C4-2B (cell line): ENCODE data around the gene ARHGEF28.

Experiments used
- ZFX ChIP-seq: fragments of 450-650 bp; IDR thresholded peaks from 2 replicates; pipeline ENCODE4 v1.6.1; 2017
- TF ChIP-seq, protein P1 (sequence below): fragments of 450-650 bp; conservative IDR thresholded peaks from 2 replicates; pipeline ENCODE4 v1.5.1; 2017; ENCODE audit warnings: mild to moderate bottlenecking

DNA sequence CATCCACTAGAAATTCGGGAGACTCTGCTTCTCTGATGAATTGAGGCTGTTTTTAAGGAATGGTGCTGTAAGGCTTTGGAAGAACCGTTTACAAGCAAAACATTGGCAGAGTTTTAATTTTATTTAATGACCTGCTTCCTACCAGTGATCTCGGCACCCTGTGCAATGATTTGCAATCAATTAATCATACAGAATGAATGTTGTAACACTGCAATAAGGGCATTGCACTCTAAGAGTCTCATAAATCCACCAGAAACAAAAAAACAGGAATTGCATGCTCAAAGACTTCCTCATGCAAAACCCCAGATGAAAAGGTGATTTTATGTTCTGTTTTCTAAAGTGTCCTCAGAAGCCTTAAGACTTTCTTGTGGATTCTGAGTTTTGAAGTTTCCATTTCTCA, 295.7 kb downstream of the ARHGEF28 start:
- TF ChIP-seq, protein P1, sequence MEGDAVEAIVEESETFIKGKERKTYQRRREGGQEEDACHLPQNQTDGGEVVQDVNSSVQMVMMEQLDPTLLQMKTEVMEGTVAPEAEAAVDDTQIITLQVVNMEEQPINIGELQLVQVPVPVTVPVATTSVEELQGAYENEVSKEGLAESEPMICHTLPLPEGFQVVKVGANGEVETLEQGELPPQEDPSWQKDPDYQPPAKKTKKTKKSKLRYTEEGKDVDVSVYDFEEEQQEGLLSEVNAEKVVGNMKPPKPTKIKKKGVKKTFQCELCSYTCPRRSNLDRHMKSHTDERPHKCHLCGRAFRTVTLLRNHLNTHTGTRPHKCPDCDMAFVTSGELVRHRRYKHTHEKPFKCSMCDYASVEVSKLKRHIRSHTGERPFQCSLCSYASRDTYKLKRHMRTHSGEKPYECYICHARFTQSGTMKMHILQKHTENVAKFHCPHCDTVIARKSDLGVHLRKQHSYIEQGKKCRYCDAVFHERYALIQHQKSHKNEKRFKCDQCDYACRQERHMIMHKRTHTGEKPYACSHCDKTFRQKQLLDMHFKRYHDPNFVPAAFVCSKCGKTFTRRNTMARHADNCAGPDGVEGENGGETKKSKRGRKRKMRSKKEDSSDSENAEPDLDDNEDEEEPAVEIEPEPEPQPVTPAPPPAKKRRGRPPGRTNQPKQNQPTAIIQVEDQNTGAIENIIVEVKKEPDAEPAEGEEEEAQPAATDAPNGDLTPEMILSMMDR, result no peak
- no peak for TF ChIP-seq ZFX
